ENCODE data around the gene GOLGA6C.
A peak's percentile ranks its signal among the peaks of the same experiment; 100 is the strongest.

Gene GOLGA6C

DNA sequence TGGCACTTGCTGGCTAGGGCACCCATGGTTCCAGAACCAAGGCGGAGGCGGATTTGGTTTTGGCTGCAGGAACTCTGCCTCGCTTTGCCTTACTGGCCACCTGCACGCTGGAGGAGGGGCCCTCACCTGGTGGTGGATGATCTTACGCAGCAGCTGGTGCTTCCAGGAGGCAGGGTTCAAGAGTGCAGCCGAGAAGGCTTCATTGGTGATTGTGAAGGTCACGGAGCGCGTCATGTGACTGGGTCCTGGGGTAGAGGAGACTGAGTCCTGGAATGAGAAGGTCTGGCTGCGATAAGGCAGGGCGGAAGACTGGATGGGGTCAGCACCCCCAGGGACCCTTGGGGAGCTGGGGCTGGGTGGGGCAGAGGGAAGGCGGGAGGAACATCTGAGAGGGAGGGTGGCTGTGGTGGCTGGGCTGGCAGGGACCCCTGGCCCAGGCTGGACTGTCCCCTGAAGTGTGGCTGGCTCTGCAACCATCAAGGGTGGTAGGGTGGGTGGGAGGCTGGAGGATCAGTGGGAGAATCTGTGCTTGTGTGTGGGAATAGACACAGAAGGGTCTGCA lies 25.8 kb upstream of the GOLGA6C start:
- H3K4ac ChIP-seq (ENCODE audit: low read length) = no peak overlapping the region
- DNase-seq (ENCODE audit: low spot score) = no peak
- H4K8ac ChIP-seq (ENCODE audit: low read depth, low read length) = no peak overlapping the region
- no peak overlapping the region for H2BK15ac ChIP-seq (ENCODE audit: low read length)
- peaks cover 5 to 6% of the 10 kb centered on the region in 2 donors for H3K4me1 ChIP-seq (ENCODE audit: control insufficient read depth in 2 of 2, insufficient read depth in 1 of 2, low read depth in 1 of 2, low read length in 2 of 2)
- H3K18ac ChIP-seq (ENCODE audit: low read length) = peak overlapping the region; percentile 44
- H2BK12ac ChIP-seq (ENCODE audit: low read length) = no peak overlapping the region
- no peak overlapping the region for H2BK5ac ChIP-seq (ENCODE audit: low read length)
- no peak overlapping the region for H2BK120ac ChIP-seq (ENCODE audit: low read depth, low read length)
- no peak overlapping the region for H3K4me2 ChIP-seq (ENCODE audit: insufficient read depth, low read length, poor library complexity, severe bottlenecking)
- no peak overlapping the region for H4K91ac ChIP-seq (ENCODE audit: low read depth, low read length, poor library complexity)
- peaks cover 0 to 2% of the 10 kb centered on the region in 2 donors for H3K9me3 ChIP-seq (replicated peaks in 1 of 2; ENCODE audit: control insufficient read depth in 2 of 2, insufficient read depth in 1 of 2, low read depth in 1 of 2, low read length in 2 of 2)
- no peaks in the 10 kb centered on the region for H3K36me3 ChIP-seq (replicated peaks in 1 of 2; ENCODE audit: control insufficient read depth in 2 of 2, insufficient read depth in 2 of 2, low read length in 2 of 2)
- H3K27me3 ChIP-seq (ENCODE audit: control insufficient read depth in 3 of 3, insufficient read depth in 3 of 3, low read depth in 1 of 3, low read length in 3 of 3) = peaks cover 0 to 28% (median 0%) of the 10 kb centered on the region in 3 experiments
- H3K9ac ChIP-seq (ENCODE audit: low read depth, low read length, poor library complexity) = no peak overlapping the region
- H2AFZ ChIP-seq (ENCODE audit: low read length) = no peak overlapping the region
- no peak overlapping the region for H3K4me3 ChIP-seq (ENCODE audit: low read length in 2 of 2)
- peaks cover 3% of the 10 kb centered on the region for H3K79me1 ChIP-seq (ENCODE audit: low read depth, low read length)
- no peak overlapping the region for H2AK5ac ChIP-seq (ENCODE audit: low read depth, low read length)
- peak overlapping the region; percentile 57 for H3K23ac ChIP-seq (ENCODE audit: low read depth, low read length, poor library complexity)
- WGBS, 2 donors (ENCODE audit: extremely low coverage in 2 of 2, insufficient read length in 2 of 2, insufficient replicate concordance in 1 of 2) = no CpG with 5 or more reads among the region's 12 CpGs
- no peak overlapping the region for H3K14ac ChIP-seq (ENCODE audit: low read length)
- H3K27ac ChIP-seq (replicated peaks; ENCODE audit: low read length) = no peak overlapping the region

- no peak overlapping the region for H3K4me2 ChIP-seq (ENCODE audit: insufficient read depth, low read length, poor library complexity, severe bottlenecking)
- peaks cover 0 to 2% of the 10 kb centered on the region in 2 donors for H3K9me3 ChIP-seq (replicated peaks in 1 of 2; ENCODE audit: control insufficient read depth in 2 of 2, insufficient read depth in 1 of 2, low read depth in 1 of 2, low read length in 2 of 2)
- H3K18ac ChIP-seq (ENCODE audit: low read length) = peak overlapping the region; percentile 69
- H2AFZ ChIP-seq (ENCODE audit: low read length) = no peak overlapping the region
- H2AK5ac ChIP-seq (ENCODE audit: low read depth, low read length) = peak overlapping the region; percentile 29
- no peak overlapping the region for H3K4me3 ChIP-seq (ENCODE audit: low read length in 2 of 2)
- H4K8ac ChIP-seq (ENCODE audit: low read depth, low read length) = peak overlapping the region; percentile 53
- no peak overlapping the region for H2BK12ac ChIP-seq (ENCODE audit: low read length)
- peaks cover 0 to 30% (median 0%) of the 10 kb centered on the region in 3 experiments for H3K27me3 ChIP-seq (ENCODE audit: control insufficient read depth in 3 of 3, insufficient read depth in 3 of 3, low read depth in 1 of 3, low read length in 3 of 3)
- WGBS, 2 donors (ENCODE audit: extremely low coverage in 2 of 2, insufficient read length in 2 of 2, insufficient replicate concordance in 1 of 2) = no CpG with 5 or more reads among the region's 17 CpGs
- H2BK15ac ChIP-seq (ENCODE audit: low read length) = no peak overlapping the region
- peaks cover 5 to 6% of the 10 kb centered on the region in 2 donors for H3K4me1 ChIP-seq (ENCODE audit: control insufficient read depth in 2 of 2, insufficient read depth in 1 of 2, low read depth in 1 of 2, low read length in 2 of 2)
- H3K79me1 ChIP-seq (ENCODE audit: low read depth, low read length) = peaks cover 3% of the 10 kb centered on the region
- H3K9ac ChIP-seq (ENCODE audit: low read depth, low read length, poor library complexity) = no peak overlapping the region
- peak overlapping the region; percentile 42 for H3K14ac ChIP-seq (ENCODE audit: low read length)
- no peak overlapping the region for H4K91ac ChIP-seq (ENCODE audit: low read depth, low read length, poor library complexity)
- DNase-seq (ENCODE audit: low spot score) = no peak
- peak overlapping the region; percentile 30 for H3K4ac ChIP-seq (ENCODE audit: low read length)
- H3K27ac ChIP-seq (replicated peaks; ENCODE audit: low read length) = no peak overlapping the region
- no peaks in the 10 kb centered on the region for H3K36me3 ChIP-seq (replicated peaks in 1 of 2; ENCODE audit: control insufficient read depth in 2 of 2, insufficient read depth in 2 of 2, low read length in 2 of 2)
- no peak overlapping the region for H2BK5ac ChIP-seq (ENCODE audit: low read length)
- H3K23ac ChIP-seq (ENCODE audit: low read depth, low read length, poor library complexity) = no peak overlapping the region
- no peak overlapping the region for H2BK120ac ChIP-seq (ENCODE audit: low read depth, low read length)
Measured at GRCh38 chr15:75232826-75233503, 25.2 kb upstream of the GOLGA6C start.

DNA sequence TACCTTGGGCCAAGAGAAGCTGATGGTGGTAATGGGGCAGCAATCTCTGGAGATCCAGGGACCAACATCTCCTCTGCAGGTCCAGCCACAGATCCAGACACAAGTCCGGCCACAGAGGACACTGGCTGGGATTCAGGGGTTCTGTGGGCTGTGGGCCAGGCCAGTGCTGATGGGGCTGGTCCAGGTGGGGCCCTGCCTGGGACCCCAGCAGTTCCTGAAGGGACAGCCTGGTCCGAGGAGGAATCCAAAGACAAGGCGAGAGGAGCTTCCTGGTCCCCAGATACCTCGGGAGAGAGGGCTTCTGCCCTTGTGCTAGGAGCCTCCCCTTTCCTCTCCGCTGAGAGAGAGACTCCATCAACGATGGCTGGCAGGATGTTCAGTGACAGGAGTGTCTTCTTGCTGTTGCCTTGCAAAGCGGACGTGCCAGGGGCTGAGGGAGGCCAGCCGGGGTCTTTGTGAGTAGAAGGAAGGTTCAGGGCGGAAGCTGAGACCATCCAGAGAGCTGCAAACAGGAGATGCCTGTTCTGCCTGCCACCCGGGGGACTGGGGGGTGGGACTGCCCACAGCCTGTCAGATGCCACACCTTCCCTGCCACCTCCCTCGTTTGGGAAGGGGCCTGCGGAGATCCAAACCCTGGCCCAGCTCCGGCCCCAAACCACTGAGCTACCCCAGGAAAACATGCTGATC lies 24.5 kb upstream of the GOLGA6C start:
- H2BK15ac ChIP-seq (ENCODE audit: low read length) = no peak overlapping the region

More for the DNA sequence above, 24.5 kb upstream of the GOLGA6C start:
- H3K79me1 ChIP-seq (ENCODE audit: low read depth, low read length) = peaks cover 3% of the 10 kb centered on the region
- H2AFZ ChIP-seq (ENCODE audit: low read length) = no peak overlapping the region
- no peak overlapping the region for H4K91ac ChIP-seq (ENCODE audit: low read depth, low read length, poor library complexity)
- H3K4ac ChIP-seq (ENCODE audit: low read length) = no peak overlapping the region
- H3K9ac ChIP-seq (ENCODE audit: low read depth, low read length, poor library complexity) = no peak overlapping the region
- H3K27me3 ChIP-seq (ENCODE audit: control insufficient read depth in 3 of 3, insufficient read depth in 3 of 3, low read depth in 1 of 3, low read length in 3 of 3) = peaks cover 0 to 30% (median 0%) of the 10 kb centered on the region in 3 experiments
- peaks cover 5 to 6% of the 10 kb centered on the region in 2 donors for H3K4me1 ChIP-seq (ENCODE audit: control insufficient read depth in 2 of 2, insufficient read depth in 1 of 2, low read depth in 1 of 2, low read length in 2 of 2)
- H3K36me3 ChIP-seq (replicated peaks in 1 of 2; ENCODE audit: control insufficient read depth in 2 of 2, insufficient read depth in 2 of 2, low read length in 2 of 2) = no peaks in the 10 kb centered on the region
- H3K14ac ChIP-seq (ENCODE audit: low read length) = no peak overlapping the region
- no peak overlapping the region for H4K8ac ChIP-seq (ENCODE audit: low read depth, low read length)
- peaks cover 0 to 2% of the 10 kb centered on the region in 2 donors for H3K9me3 ChIP-seq (replicated peaks in 1 of 2; ENCODE audit: control insufficient read depth in 2 of 2, insufficient read depth in 1 of 2, low read depth in 1 of 2, low read length in 2 of 2)
- H3K4me2 ChIP-seq (ENCODE audit: insufficient read depth, low read length, poor library complexity, severe bottlenecking) = no peak overlapping the region
- H2BK12ac ChIP-seq (ENCODE audit: low read length) = no peak overlapping the region
- H3K27ac ChIP-seq (replicated peaks; ENCODE audit: low read length) = no peak overlapping the region
- peak overlapping the region; percentile 3 for H3K23ac ChIP-seq (ENCODE audit: low read depth, low read length, poor library complexity)
- H2BK5ac ChIP-seq (ENCODE audit: low read length) = no peak overlapping the region
- H2BK120ac ChIP-seq (ENCODE audit: low read depth, low read length) = no peak overlapping the region
- WGBS, 2 donors (ENCODE audit: extremely low coverage in 2 of 2, insufficient read length in 2 of 2, insufficient replicate concordance in 1 of 2) = no CpG with 5 or more reads among the region's 14 CpGs
- H3K4me3 ChIP-seq (ENCODE audit: low read length in 2 of 2) = no peak overlapping the region
- H2AK5ac ChIP-seq (ENCODE audit: low read depth, low read length) = peak overlapping the region; percentile 81
- H3K18ac ChIP-seq (ENCODE audit: low read length) = peak overlapping the region; percentile 69
- no peak for DNase-seq (ENCODE audit: low spot score)
